ENCODE measurements around the gene ELAC1. TPM values are rescaled to one million over a fixed set of nuclear protein-coding genes. Genes with fewer than 3 reads are reported as not detected.

The ELAC1 gene
- total RNA-seq, 4 donors from 2014 or later, result 1.6 to 13.7 (median 4.0) TPM

DNA sequence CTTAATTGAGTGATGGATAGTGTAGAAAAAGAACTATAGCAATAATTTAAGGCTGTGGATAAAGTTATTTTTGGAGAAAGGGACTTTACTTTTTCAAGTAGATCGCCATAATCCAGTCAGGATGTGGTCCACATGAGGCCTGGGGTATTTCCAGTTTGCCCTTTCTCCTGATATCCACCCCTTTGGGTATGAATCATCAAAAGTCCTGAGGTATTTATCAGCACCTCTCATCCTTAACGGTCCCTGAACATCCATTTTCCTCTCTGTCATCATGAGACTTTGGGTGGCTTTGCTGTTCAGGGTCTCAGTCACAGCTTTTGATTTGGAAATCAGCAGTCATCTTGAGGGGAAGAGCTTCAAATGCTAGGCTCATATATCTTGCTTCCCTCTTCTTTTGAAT lies 39.3 kb upstream of the ELAC1 start:
- no peaks in the 10 kb centered on the region for H3K4me1 ChIP-seq
- H3K27ac ChIP-seq, result no peak overlapping the region
- H3K27me3 ChIP-seq, result no peaks in the 10 kb centered on the region
- H3K36me3 ChIP-seq, result peaks cover 0 to 46% of the 10 kb centered on the region in 2 donors
- TF ChIP-seq, protein P1, sequence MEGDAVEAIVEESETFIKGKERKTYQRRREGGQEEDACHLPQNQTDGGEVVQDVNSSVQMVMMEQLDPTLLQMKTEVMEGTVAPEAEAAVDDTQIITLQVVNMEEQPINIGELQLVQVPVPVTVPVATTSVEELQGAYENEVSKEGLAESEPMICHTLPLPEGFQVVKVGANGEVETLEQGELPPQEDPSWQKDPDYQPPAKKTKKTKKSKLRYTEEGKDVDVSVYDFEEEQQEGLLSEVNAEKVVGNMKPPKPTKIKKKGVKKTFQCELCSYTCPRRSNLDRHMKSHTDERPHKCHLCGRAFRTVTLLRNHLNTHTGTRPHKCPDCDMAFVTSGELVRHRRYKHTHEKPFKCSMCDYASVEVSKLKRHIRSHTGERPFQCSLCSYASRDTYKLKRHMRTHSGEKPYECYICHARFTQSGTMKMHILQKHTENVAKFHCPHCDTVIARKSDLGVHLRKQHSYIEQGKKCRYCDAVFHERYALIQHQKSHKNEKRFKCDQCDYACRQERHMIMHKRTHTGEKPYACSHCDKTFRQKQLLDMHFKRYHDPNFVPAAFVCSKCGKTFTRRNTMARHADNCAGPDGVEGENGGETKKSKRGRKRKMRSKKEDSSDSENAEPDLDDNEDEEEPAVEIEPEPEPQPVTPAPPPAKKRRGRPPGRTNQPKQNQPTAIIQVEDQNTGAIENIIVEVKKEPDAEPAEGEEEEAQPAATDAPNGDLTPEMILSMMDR (IDR thresholded peaks at IDR 0.05 in 4 of 5, conservative IDR thresholded peaks at IDR 0.05 in 1 of 5), result no peak
- no peak for TF ChIP-seq POLR2A (IDR thresholded peaks at IDR 0.05)
- in situ Hi-C loops (cut with MboI; ENCODE audit: low sequenced_read_pairs in 4 of 4), result no loop called here
- DNase-seq (no peak), ATAC-seq (no peak)
- H3K9me3 ChIP-seq, result no peaks in the 10 kb centered on the region
- intact Hi-C loops (cut with DNase I; ENCODE audit: low total_unique reads), result no loop called here
- H3K4me3 ChIP-seq, result no peak overlapping the region

DNA sequence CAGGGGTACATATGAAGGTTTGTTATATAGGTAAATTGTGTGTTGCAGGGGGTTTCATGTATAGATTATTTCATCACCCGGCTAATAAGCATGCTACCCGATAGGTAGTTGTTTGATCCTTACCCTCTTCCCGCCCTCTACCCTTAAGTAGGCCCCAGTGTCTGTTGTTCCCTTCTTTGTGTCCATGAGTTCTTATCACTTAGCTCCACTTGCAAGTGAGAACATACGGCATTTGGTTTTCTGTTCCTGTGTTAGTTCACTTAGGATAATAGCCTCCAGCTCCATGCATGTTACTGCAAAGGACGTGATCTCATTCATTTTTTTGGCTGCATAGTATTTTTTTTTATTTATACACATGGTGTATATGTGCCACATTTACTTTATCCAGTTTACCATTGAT lies 34.2 kb upstream of the ELAC1 start:
- ATAC-seq (no peak), DNase-seq (no peak)
- TF ChIP-seq POLR2A (IDR thresholded peaks at IDR 0.05), result no peak
- TF ChIP-seq, protein P1 (IDR thresholded peaks at IDR 0.05 in 4 of 5, conservative IDR thresholded peaks at IDR 0.05 in 1 of 5), result no peak
- H3K27me3 ChIP-seq, result no peaks in the 10 kb centered on the region
- no peaks in the 10 kb centered on the region for H3K9me3 ChIP-seq
- H3K27ac ChIP-seq, result no peak overlapping the region
- intact Hi-C loops (cut with DNase I; ENCODE audit: low total_unique reads), result loop anchor here (10.0 kb wide), 1 partner anchor 61 kb away; no protein-coding TSS in a partner anchor
- H3K4me1 ChIP-seq, result no peaks in the 10 kb centered on the region
- no peak overlapping the region for H3K4me3 ChIP-seq
- H3K36me3 ChIP-seq, result peaks cover 0 to 8% of the 10 kb centered on the region in 2 donors
- in situ Hi-C loops (cut with MboI; ENCODE audit: low sequenced_read_pairs in 4 of 4), result no loop called here

DNA sequence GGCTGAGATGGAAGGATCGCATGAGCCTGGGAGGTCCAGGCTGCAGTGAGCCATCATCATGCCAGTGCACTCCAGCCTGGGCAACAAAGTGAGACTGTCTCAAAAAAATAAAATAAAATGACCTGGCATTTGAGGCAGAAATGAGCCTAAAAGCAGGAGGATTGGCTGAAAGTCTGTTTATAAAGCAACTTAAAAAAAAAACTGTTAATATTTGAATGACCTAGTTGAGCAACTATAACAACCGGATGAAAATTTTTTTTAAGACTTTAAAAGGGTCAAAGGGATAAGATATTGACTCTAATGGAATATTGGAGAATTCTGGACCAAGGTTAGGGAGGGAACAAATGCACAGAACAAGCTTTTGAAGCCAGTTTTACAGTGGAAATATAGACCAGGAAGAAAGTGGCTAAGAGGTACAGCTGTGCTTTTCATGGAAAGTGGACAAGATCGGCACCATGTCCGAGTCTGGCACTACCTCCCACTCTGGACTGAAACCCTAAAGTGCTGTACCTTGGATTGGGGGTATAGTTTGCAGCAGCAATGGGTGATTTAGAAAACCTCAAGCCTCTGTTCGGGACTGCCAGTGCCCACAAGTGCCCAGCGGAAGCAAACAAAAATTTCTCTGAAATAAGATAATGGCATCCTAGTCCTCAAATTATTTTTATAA lies 33.2 kb upstream of the ELAC1 start:
- H3K4me1 ChIP-seq, result no peaks in the 10 kb centered on the region
- no peak overlapping the region for H3K4me3 ChIP-seq
- H3K9me3 ChIP-seq, result no peaks in the 10 kb centered on the region
- no peak overlapping the region for H3K27ac ChIP-seq
- intact Hi-C loops (cut with DNase I; ENCODE audit: low total_unique reads), result loop anchor here (10.0 kb wide), 1 partner anchor 60 kb away; no protein-coding TSS in a partner anchor
- ATAC-seq (no peak), DNase-seq (no peak)
- H3K27me3 ChIP-seq, result no peaks in the 10 kb centered on the region
- in situ Hi-C loops (cut with MboI; ENCODE audit: low sequenced_read_pairs in 4 of 4), result no loop called here
- no peak for TF ChIP-seq POLR2A (IDR thresholded peaks at IDR 0.05)
- TF ChIP-seq, protein P1 (IDR thresholded peaks at IDR 0.05 in 4 of 5, conservative IDR thresholded peaks at IDR 0.05 in 1 of 5), result no peak
- peaks cover 0 to 8% of the 10 kb centered on the region in 2 donors for H3K36me3 ChIP-seq

DNA sequence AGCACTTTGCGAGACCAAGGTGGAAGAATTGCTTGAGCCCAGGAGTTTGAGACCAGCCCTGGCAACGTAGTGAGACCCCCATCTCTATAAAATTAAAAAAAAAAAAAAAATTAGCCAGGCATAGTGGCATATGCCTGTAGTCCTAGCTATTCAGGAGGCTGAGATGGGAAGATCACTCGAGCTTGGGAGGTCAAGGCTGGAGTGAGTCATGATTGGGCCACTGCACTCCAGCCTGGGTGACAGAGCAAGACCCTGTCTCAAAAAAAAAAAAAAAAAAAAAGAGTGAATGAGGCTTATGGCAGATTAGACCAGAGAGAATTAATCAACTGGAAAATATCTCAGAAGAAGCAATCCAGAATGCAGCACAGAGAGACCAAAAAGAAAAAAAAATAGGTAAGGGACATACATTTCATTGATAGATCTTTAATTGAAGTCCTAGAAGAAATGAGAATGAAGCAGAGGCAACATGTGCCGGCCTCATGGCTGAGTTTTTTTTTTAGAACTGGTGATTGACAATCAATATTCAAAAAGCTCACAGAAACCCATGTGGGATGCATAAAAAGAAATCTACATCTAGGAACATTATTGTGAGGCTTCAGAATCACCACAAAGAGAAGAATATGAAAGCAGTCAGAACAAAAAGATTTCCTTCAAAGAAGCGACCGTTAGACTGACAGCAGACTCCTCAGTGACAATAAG lies 32.2 kb upstream of the ELAC1 start:
- no peaks in the 10 kb centered on the region for H3K4me1 ChIP-seq
- H3K27me3 ChIP-seq, result no peaks in the 10 kb centered on the region
- intact Hi-C loops (cut with DNase I; ENCODE audit: low total_unique reads), result loop anchor here (10.0 kb wide), 1 partner anchor 59 kb away; no protein-coding TSS in a partner anchor
- H3K36me3 ChIP-seq, result peaks cover 0 to 13% of the 10 kb centered on the region in 2 donors
- TF ChIP-seq POLR2A (IDR thresholded peaks at IDR 0.05), result no peak
- TF ChIP-seq, protein P1 (IDR thresholded peaks at IDR 0.05 in 4 of 5, conservative IDR thresholded peaks at IDR 0.05 in 1 of 5), result no peak
- no peak overlapping the region for H3K27ac ChIP-seq
- H3K9me3 ChIP-seq, result no peaks in the 10 kb centered on the region
- no peak overlapping the region for H3K4me3 ChIP-seq
- in situ Hi-C loops (cut with MboI; ENCODE audit: low sequenced_read_pairs in 4 of 4), result no loop called here
- DNase-seq (no peak), ATAC-seq (no peak)
